ENCODE data around the gene ERCC3.

GRCh38 chr2:127256866-127257265, 37.1 kb downstream of the ERCC3 start:
- no peak for TF ChIP-seq POLR2AphosphoS5 (IDR thresholded peaks at IDR 0.05; ENCODE audit: low read depth, low read length)
- TF ChIP-seq POLR2A (IDR thresholded peaks at IDR 0.05; ENCODE audit: low read depth, low read length), result no peak
- TF ChIP-seq TAF1 (IDR thresholded peaks at IDR 0.05; ENCODE audit: borderline replicate concordance, low read depth, low read length), result no peak
